Memory B cell (primary cell): ENCODE measurements around the gene NALCN.

Experiments
- ATAC-seq: fragments of 150-1000 bp; cut with Tn5 transposase; 2 replicates; pipeline ENCODE4 v1.10.0; 2021; ENCODE audit warnings: low read depth, mild to moderate bottlenecking, moderate library complexity
- DNase-seq, 2 donors: peaks; one replicate each; pipeline ENCODE4 v3.0.0; 2022; ENCODE audit warnings: low spot score in 2 of 2
- H3K27ac Mint-ChIP-seq: one replicate; pipeline ENCODE4 v1.8.0; 2022; ENCODE audit warnings: mild to moderate bottlenecking, moderate library complexity, mixed read lengths
- H3K27me3 Mint-ChIP-seq: one replicate; pipeline ENCODE4 v1.8.0; 2022; ENCODE audit warnings: mixed read lengths
- H3K36me3 Mint-ChIP-seq: one replicate; pipeline ENCODE4 v1.8.0; 2022; ENCODE audit warnings: mild to moderate bottlenecking, mixed read lengths
- H3K4me1 Mint-ChIP-seq: one replicate; pipeline ENCODE4 v1.8.0; 2022; ENCODE audit warnings: mixed read lengths
- H3K4me3 Mint-ChIP-seq: one replicate; pipeline ENCODE4 v1.8.0; 2022; ENCODE audit warnings: mild to moderate bottlenecking, moderate library complexity, mixed read lengths
- H3K9me3 Mint-ChIP-seq: one replicate; pipeline ENCODE4 v1.8.0; 2022; ENCODE audit warnings: mixed read lengths

The NALCN gene

DNA sequence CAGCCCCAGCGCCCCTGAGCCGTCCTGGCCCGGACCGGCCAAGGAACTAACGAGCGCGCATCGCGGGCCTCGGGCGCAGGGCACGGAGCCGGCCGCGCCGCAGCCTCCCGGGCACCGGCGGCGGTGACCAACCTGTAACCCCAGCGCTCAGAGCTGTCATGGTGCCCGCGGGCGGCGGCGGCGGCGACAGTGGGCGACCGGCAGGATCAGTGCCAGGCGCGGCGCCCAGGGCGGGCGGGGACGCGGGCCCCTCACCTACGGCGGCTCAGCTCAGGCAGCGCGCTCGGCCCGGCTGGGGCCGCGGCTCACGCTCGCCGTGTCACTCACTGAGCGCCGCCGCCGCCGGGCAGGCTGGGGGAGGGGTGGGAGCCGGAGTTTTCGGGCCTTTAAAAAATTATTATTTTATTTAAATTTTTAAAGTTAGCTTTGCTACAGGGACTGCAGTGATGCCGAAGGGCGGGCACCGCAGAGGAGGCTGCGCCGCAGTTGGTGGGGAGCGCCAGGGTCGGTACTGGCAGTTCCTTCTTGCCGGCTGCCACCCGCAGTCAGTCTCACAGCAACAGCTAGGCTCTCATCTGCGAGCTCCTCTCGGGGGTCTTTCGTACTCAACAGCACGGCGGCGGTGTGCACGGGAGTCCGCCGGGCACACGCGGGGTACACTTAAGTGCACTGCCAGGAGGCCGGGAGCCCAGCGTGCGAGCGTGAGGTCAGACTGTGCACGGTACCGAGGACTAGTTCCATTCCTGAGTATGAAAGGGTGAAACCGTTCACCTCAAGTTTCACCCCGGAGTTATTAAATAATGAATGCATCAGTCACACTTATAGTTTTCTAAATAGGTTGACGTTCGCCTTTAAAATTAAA lies at the start of gene NALCN:
TSS of gene NALCN (minus strand) at position 328 of the 862 bp plus-strand sequence. CDS start 17,382 bp downstream, outside the sequence.
- H3K9me3 Mint-ChIP-seq: no peaks in the 10 kb centered on the region
- no peak within 1 kb of the TSS for H3K4me3 Mint-ChIP-seq
- ATAC-seq (no peak), DNase-seq (no peak)
- peaks cover 2% of the 10 kb centered on the region for H3K4me1 Mint-ChIP-seq
- H3K27ac Mint-ChIP-seq: no peak within 1 kb of the TSS
- H3K27me3 Mint-ChIP-seq: peaks cover 6% of the 10 kb centered on the region
- H3K36me3 Mint-ChIP-seq: no peaks in the 10 kb centered on the region

DNA sequence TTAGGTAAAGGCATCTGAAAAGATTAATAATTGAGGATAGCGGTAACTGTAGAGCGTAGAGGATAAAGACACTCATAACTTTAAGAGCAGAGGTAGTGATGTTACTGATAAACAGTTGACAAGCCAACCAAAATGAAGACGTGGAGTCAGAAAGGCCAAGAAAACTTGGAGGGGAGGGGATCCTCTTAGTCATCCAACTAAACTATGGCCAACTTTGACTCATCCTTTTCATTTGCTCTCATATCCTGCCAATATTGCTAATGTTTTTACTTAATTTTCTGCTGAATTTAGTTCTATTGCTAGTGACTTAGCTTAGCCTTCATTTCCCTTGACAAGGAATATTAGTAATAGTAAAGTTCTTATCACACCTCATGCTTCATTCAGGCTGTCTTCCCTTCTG lies 49.6 kb upstream of the NALCN start:
- no peak for ATAC-seq
- Mint-ChIP-seq H3K27ac (no peak overlapping the region), H3K27me3 (no peaks in the 10 kb centered on the region), H3K9me3 (no peaks in the 10 kb centered on the region), H3K4me3 (no peak overlapping the region), H3K4me1 (no peaks in the 10 kb centered on the region), H3K36me3 (no peaks in the 10 kb centered on the region)
- no peak for DNase-seq

- H3K27ac Mint-ChIP-seq: no peak overlapping the region
- ATAC-seq (no peak), DNase-seq (no peak)
- no peak overlapping the region for H3K4me3 Mint-ChIP-seq
- H3K27me3 Mint-ChIP-seq: peaks cover 9% of the 10 kb centered on the region
- no peaks in the 10 kb centered on the region for H3K36me3 Mint-ChIP-seq
- peaks cover 3% of the 10 kb centered on the region for H3K4me1 Mint-ChIP-seq
- H3K9me3 Mint-ChIP-seq: peaks cover 1% of the 10 kb centered on the region
Observed at GRCh38 chr13:101457176-101457575, 40.9 kb upstream of the NALCN start.

DNA sequence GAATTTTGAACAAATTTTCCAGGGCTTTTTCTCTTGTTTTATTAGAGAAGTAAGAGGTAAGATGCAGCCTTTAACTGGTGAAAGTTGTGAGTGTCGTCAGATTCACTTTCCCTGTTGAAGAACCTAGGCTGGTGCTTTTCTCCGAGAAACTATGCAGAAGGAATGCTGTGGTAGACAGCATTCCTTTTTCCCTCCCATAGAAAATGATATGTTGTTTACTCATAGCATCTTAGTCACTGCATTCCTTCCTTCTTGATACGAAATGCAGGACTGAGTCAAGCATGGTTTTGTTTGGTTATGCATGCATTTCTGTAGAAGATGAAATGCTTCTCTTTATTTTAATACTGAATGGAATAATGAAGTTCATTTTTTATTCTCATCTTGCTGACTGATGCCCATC lies 39.6 kb upstream of the NALCN start:
- no peak for DNase-seq
- H3K4me1 Mint-ChIP-seq: peaks cover 3% of the 10 kb centered on the region
- no peak for ATAC-seq

DNA sequence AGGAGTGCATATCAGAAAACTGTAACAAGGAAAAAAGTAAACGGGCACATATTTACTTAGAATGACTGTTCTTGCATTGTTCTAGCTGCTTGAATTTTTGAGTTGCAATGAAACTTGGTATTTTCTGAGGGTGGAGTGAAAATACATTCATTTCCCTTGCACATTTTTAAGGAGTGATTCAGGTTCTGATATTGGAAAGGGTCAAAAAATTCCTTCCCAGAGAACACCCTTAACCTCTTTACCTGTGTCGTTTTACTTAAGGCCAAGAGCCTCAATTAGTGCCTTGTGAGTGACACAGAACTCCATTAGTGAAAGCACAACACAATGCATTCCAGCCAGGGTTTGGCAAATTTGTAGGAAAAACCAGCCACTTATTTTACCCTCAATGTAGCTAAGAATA lies 38.5 kb upstream of the NALCN start:
- no peak overlapping the region for H3K27ac Mint-ChIP-seq
- no peak for DNase-seq
- no peak overlapping the region for H3K4me3 Mint-ChIP-seq

More for the DNA sequence above, 39.6 kb upstream of the NALCN start:
- Mint-ChIP-seq H3K9me3 (peaks cover 1% of the 10 kb centered on the region), H3K36me3 (no peaks in the 10 kb centered on the region), H3K27me3 (peaks cover 9% of the 10 kb centered on the region), H3K27ac (no peak overlapping the region), H3K4me3 (no peak overlapping the region)

GRCh38 chr13:101453784-101454201 lies 37.5 kb upstream of the NALCN start:
- Mint-ChIP-seq H3K4me3 (peak overlapping the region; percentile 61), H3K9me3 (no peaks in the 10 kb centered on the region), H3K27ac (no peak overlapping the region), H3K4me1 (peaks cover 3% of the 10 kb centered on the region), H3K36me3 (no peaks in the 10 kb centered on the region), H3K27me3 (peaks cover 9% of the 10 kb centered on the region)
- ATAC-seq (no peak), DNase-seq (no peak)

More for the DNA sequence above, 38.5 kb upstream of the NALCN start:
- peaks cover 3% of the 10 kb centered on the region for H3K4me1 Mint-ChIP-seq
- H3K36me3 Mint-ChIP-seq: no peaks in the 10 kb centered on the region
- H3K9me3 Mint-ChIP-seq: no peaks in the 10 kb centered on the region
- no peak for ATAC-seq
- peaks cover 9% of the 10 kb centered on the region for H3K27me3 Mint-ChIP-seq

- H3K27ac Mint-ChIP-seq: no peak within 1 kb of the TSS
- ATAC-seq: no peak
- peaks cover 3% of the 10 kb centered on the region for H3K4me1 Mint-ChIP-seq
- peak within 1 kb of the TSS; percentile 61 for H3K4me3 Mint-ChIP-seq
- DNase-seq: no peak
- H3K36me3 Mint-ChIP-seq: no peaks in the 10 kb centered on the region
- peaks cover 9% of the 10 kb centered on the region for H3K27me3 Mint-ChIP-seq
- no peaks in the 10 kb centered on the region for H3K9me3 Mint-ChIP-seq
Observed at GRCh38 chr13:101452519-101453485, 36.5 kb upstream of the NALCN start, which contains the start of gene ITGBL1. Gene ITGBL1, plus strand, starts transcription at chr13:101452675. Its CDS starts 159 bp downstream, at chr13:101452834.

- DNase-seq (no peak), ATAC-seq (no peak)
- Mint-ChIP-seq H3K4me1 (peaks cover 3% of the 10 kb centered on the region), H3K27ac (no peak overlapping the region), H3K27me3 (peaks cover 9% of the 10 kb centered on the region), H3K9me3 (no peaks in the 10 kb centered on the region), H3K4me3 (no peak overlapping the region), H3K36me3 (no peaks in the 10 kb centered on the region)
Observed at GRCh38 chr13:101451641-101452040, 35.3 kb upstream of the NALCN start.

- no peak for ATAC-seq
- H3K27ac Mint-ChIP-seq: no peak overlapping the region
Observed at GRCh38 chr13:101450749-101451130, 34.4 kb upstream of the NALCN start.

GRCh38 chr13:101449790-101450748 lies 33.8 kb upstream of the NALCN start:
- Mint-ChIP-seq H3K27me3 (peaks cover 9% of the 10 kb centered on the region), H3K36me3 (no peaks in the 10 kb centered on the region), H3K4me3 (no peak overlapping the region), H3K9me3 (no peaks in the 10 kb centered on the region), H3K4me1 (peaks cover 3% of the 10 kb centered on the region), H3K27ac (no peak overlapping the region)
- no peak for DNase-seq
- no peak for ATAC-seq

More at GRCh38 chr13:101450749-101451130, 34.4 kb upstream of the NALCN start:
- Mint-ChIP-seq H3K36me3 (no peaks in the 10 kb centered on the region), H3K9me3 (no peaks in the 10 kb centered on the region), H3K4me3 (no peak overlapping the region), H3K4me1 (peaks cover 3% of the 10 kb centered on the region), H3K27me3 (peaks cover 9% of the 10 kb centered on the region)
- DNase-seq: no peak

GRCh38 chr13:101447852-101448251 lies 31.5 kb upstream of the NALCN start:
- peaks cover 3% of the 10 kb centered on the region for H3K27me3 Mint-ChIP-seq
- no peak overlapping the region for H3K4me3 Mint-ChIP-seq
- no peak for DNase-seq
- H3K27ac Mint-ChIP-seq: no peak overlapping the region
- H3K36me3 Mint-ChIP-seq: no peaks in the 10 kb centered on the region
- H3K9me3 Mint-ChIP-seq: no peaks in the 10 kb centered on the region
- no peak for ATAC-seq
- no peaks in the 10 kb centered on the region for H3K4me1 Mint-ChIP-seq

DNA sequence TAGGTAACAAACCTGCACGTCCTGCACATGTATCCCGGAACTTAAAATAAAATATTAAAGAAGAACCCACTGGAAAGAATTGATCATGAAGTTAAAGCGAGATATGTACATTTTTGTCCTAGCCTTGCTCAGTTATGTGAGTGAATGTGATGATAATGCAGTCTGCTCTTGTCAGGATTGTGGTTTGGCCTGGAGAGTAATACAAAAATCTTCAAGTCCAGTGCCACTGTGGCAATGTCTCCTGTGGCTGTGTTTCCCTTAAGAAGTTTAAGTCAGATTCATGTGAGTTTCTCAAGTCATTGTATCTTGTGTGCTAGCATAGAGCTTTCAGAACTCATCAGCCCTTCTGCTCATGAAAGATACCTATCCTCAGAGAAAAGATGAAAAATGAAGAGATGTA lies 18.2 kb upstream of the NALCN start:
- Mint-ChIP-seq H3K36me3 (no peaks in the 10 kb centered on the region), H3K4me3 (no peak overlapping the region), H3K27ac (no peak overlapping the region), H3K4me1 (no peaks in the 10 kb centered on the region), H3K9me3 (no peaks in the 10 kb centered on the region), H3K27me3 (peaks cover 4% of the 10 kb centered on the region)
- ATAC-seq: no peak
- no peak for DNase-seq

DNA sequence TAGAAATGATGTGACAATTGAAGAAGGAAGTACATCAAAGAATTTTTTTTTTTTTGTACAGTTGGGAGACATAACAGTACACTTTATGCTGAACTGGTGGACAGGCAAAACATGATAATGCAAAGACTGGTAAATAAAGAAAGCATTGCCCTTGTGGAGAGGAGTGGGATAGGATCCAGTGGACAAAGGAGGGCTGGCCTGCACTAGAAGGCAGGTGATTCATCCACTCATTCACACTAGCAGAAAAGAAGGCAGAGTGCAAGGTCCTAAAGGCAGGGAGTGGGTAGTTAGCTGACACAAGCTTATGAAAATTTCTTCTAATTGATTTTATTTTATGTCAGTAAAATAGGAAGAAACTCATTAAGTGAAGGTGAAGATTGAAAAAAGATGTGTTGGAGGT lies 17.6 kb upstream of the NALCN start:
- Mint-ChIP-seq H3K9me3 (no peaks in the 10 kb centered on the region), H3K36me3 (no peaks in the 10 kb centered on the region), H3K4me1 (no peaks in the 10 kb centered on the region), H3K27ac (no peak overlapping the region), H3K4me3 (no peak overlapping the region), H3K27me3 (peaks cover 4% of the 10 kb centered on the region)
- DNase-seq (no peak), ATAC-seq (no peak)
